Uterus (tissue), 4 donors: ENCODE measurements around the gene MACROH2A1. TPM values are rescaled to one million over a fixed set of nuclear protein-coding genes. Genes with fewer than 3 reads are reported as not detected.

Experiments
- DNase-seq, 2 donors: peaks; one replicate each; pipeline ENCODE4 v3.0.0-alpha.2; 2019 to 2020
- H3K27ac ChIP-seq, 2 donors: fragments of 200-600 bp; sonication (generic); 1 replicate in 1 of 2; 2 replicates in 1 of 2; pipeline ENCODE4 v1.5.1; 2016 to 2018
- H3K27me3 ChIP-seq, 2 donors: fragments of 200-600 bp; sonication (generic); one replicate each; pipeline ENCODE4 v1.5.1; 2018 to 2019; ENCODE audit warnings: control low read depth in 1 of 2
- H3K36me3 ChIP-seq, 2 donors: fragments of 200-600 bp; sonication (generic); one replicate each; pipeline ENCODE4 v1.5.1; 2019; ENCODE audit warnings: control low read depth in 1 of 2
- H3K4me1 ChIP-seq, 2 donors: fragments of 200-600 bp; sonication (generic); one replicate each; pipeline ENCODE4 v1.5.1; 2018 to 2019; ENCODE audit warnings: control low read depth in 1 of 2
- H3K4me3 ChIP-seq, 2 donors: fragments of 200-600 bp; sonication (generic); 1 replicate in 1 of 2; 2 replicates in 1 of 2; pipeline ENCODE4 v1.5.1; 2018 to 2019; ENCODE audit warnings: mild to moderate bottlenecking in 1 of 2
- H3K9me3 ChIP-seq, 2 donors: fragments of 200-600 bp; sonication (generic); one replicate each; pipeline ENCODE4 v1.5.1; 2019; ENCODE audit warnings: control low read depth in 1 of 2
- CTCF ChIP-seq, 4 experiments: fragments of 200-600 bp in 2 of 4; fragments of 450-650 bp in 2 of 4; sonication (generic) in 2 of 4; IDR thresholded peaks; one replicate each; pipeline ENCODE4 v1.5.1; 2016 to 2019; ENCODE audit warnings: antibody characterized with exemption in 4 of 4, mild to moderate bottlenecking in 2 of 4, moderate library complexity in 1 of 4
- POLR2A ChIP-seq, 2 donors: fragments of 450-650 bp; IDR thresholded peaks; one replicate each; pipeline ENCODE4 v1.6.1; 2016; ENCODE audit warnings: antibody characterized with exemption in 2 of 2, mild to moderate bottlenecking in 1 of 2, moderate library complexity in 1 of 2
- intact Hi-C: fragments of 100-400 bp; cut with DNase I; formaldehyde crosslinking; loops from one replicate; pipeline ENCODE4 v1.15.1; 2023; ENCODE audit warnings: low total_unique reads
- total RNA-seq, 4 donors: library from RNA; depleted of rRNA in 3 of 4; stranded (reverse); fragments of >200 nt in 3 of 4; gene quantifications; one replicate each; pipeline versions ENCODE4 v1.1.0 to v1.2.4, GENCODE V29; 2014 to 2023
- donor health status: DM: yes; HTN: yes; CAD: no.

Gene MACROH2A1
- total RNA-seq, 4 donors from 2014 or later: 121 to 200 (median 141) TPM

DNA sequence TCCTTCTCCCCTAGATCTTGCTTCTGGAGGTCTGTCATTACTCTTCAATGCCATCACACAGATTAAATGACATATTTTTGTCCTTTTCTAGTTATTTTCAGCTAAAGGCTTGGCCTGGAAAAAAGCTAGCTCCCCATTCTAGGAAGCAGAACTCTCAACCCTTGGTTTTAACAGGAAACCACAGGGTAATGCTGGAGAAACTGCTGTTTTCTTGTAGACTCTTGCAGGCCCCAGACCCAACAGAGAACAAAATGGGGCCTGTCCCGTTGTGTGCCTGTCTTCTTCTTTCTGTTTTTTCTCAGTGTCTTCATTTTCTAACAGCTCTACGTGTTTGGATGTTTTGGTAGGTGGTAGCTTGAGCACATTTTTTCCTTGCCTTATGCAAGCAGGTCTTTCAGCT, 26.6 kb upstream of the MACROH2A1 start:
- no peaks in the 10 kb centered on the region for H3K9me3 ChIP-seq
- TF ChIP-seq CTCF (IDR thresholded peaks at IDR 0.05) (no peak), POLR2A (IDR thresholded peaks at IDR 0.05) (no peak)
- no peaks in the 10 kb centered on the region for H3K36me3 ChIP-seq
- no peaks in the 10 kb centered on the region for H3K4me1 ChIP-seq
- H3K27ac ChIP-seq: no peak overlapping the region
- no peaks in the 10 kb centered on the region for H3K27me3 ChIP-seq
- no peak overlapping the region for H3K4me3 ChIP-seq
- no peak for DNase-seq
- intact Hi-C loops: no loop called here

GRCh38 chr5:135423846-135424168, 24.8 kb upstream of the MACROH2A1 start:
- Histone ChIP-seq H3K4me3 (no peak overlapping the region), H3K27me3 (no peaks in the 10 kb centered on the region), H3K9me3 (no peaks in the 10 kb centered on the region), H3K27ac (no peak overlapping the region), H3K4me1 (no peaks in the 10 kb centered on the region), H3K36me3 (no peaks in the 10 kb centered on the region)
- intact Hi-C loops: no loop called here
- TF ChIP-seq CTCF (IDR thresholded peaks at IDR 0.05) (no peak), POLR2A (IDR thresholded peaks at IDR 0.05) (no peak)
- DNase-seq: no peak

DNA sequence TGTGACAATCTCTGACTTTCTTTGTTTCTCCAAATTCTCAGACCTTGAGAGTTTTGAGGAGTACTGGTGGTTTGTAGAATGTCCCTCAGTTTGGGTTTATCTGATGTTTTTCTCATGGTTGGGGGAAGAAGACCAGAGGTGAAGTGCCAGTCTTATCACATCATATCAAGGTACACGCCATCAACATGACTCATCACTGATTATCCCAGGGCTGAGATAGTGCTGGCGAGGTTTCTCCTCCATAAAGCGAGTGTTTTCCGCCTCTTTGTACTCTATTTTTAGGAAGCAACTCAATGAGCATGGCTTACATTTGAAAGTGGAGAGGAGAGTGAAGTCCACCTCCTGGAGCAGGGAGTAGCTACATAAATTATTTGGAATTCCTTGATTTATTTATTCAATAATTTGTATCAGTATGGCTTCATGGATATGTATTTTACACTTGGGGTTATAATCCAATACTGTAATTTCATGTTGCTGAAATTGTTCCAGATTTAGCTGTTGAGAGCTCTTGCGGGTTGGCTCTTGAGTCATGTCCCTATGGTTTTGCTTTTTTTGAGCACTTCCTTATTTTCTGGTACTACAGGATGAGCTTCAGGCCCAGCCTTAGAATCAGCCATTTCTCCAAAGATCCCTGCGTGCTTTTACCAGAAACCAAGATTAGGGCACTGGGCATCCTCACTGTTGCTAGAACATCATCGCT, 24.3 kb upstream of the MACROH2A1 start:
- no peak overlapping the region for H3K27ac ChIP-seq
- no peak for DNase-seq
- intact Hi-C loops: no loop called here
- H3K4me1 ChIP-seq: no peaks in the 10 kb centered on the region
- H3K4me3 ChIP-seq: no peak overlapping the region
- H3K36me3 ChIP-seq: no peaks in the 10 kb centered on the region
- TF ChIP-seq POLR2A (IDR thresholded peaks at IDR 0.05) (no peak), CTCF (IDR thresholded peaks at IDR 0.05) (no peak)
- no peaks in the 10 kb centered on the region for H3K9me3 ChIP-seq
- no peaks in the 10 kb centered on the region for H3K27me3 ChIP-seq

DNA sequence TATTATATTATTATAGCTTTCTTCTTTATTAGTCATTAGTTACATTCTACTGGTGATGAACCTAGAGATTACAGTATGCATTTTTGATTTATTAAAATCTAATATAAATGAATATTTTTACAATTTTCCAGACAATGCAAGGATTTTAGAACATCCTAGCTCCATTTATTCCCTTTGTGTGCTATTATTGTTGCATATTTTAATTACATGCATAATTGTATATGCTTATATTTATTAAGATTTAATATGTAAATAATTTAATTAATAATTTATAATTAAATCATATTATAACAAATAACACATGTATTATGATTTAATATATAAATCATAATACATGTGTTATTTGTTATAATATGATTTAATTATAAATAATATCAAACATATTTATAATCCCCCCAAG, 23.4 kb upstream of the MACROH2A1 start:
- intact Hi-C loops: no loop called here
- no peaks in the 10 kb centered on the region for H3K4me1 ChIP-seq
- H3K27ac ChIP-seq: no peak overlapping the region
- no peaks in the 10 kb centered on the region for H3K27me3 ChIP-seq
- TF ChIP-seq CTCF (IDR thresholded peaks at IDR 0.05): no peak
- TF ChIP-seq POLR2A (IDR thresholded peaks at IDR 0.05): no peak
- no peaks in the 10 kb centered on the region for H3K36me3 ChIP-seq
- no peak for DNase-seq
- H3K9me3 ChIP-seq: no peaks in the 10 kb centered on the region
- H3K4me3 ChIP-seq: no peak overlapping the region

DNA sequence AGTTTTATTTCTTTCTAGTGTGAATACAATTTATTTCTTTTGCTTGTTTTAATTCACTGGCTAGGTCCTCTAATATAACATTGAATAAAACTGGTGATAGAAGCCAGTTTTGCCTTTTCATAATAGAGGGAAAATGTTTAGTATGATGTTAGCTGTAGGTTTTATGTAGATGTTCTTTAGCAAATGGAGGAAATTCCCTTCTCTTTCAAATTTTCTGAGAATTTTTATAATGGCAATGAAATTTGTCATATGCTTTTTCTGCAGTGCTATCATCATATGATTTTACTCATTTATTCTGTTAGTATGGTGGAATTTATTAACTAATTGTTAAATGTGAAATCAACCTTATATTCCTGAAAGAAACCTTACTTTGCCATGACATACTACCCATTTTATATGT, 18.1 kb upstream of the MACROH2A1 start:
- no peaks in the 10 kb centered on the region for H3K27me3 ChIP-seq

More for the DNA sequence above, 18.1 kb upstream of the MACROH2A1 start:
- no peaks in the 10 kb centered on the region for H3K4me1 ChIP-seq
- TF ChIP-seq CTCF (IDR thresholded peaks at IDR 0.05) (no peak), POLR2A (IDR thresholded peaks at IDR 0.05) (no peak)
- no peak for DNase-seq
- no peaks in the 10 kb centered on the region for H3K36me3 ChIP-seq
- no peaks in the 10 kb centered on the region for H3K9me3 ChIP-seq
- intact Hi-C loops: no loop called here
- H3K27ac ChIP-seq: no peak overlapping the region
- H3K4me3 ChIP-seq: no peak overlapping the region
